ENCODE measurements around the gene TMEM200B. TPM values are rescaled to one million over a fixed set of nuclear protein-coding genes. Genes with fewer than 3 reads are reported as not detected.

Gene TMEM200B
- total and polyA plus RNA-seq, 2 of the 4 experiments (the other 2 are of a cell fraction), result 4.8 to 6.2 TPM

GRCh38 chr1:29084196-29084521 is 39.5 kb downstream of the TMEM200B start:
- no peak overlapping the region for H3K18ac ChIP-seq (ENCODE audit: low read depth, low read length)
- no peak overlapping the region for H3K14ac ChIP-seq (replicated peaks; ENCODE audit: low read depth, low read length)
- CTCF ChIA-PET, result no interaction called here
- H3K79me1 ChIP-seq (ENCODE audit: low read depth in 1 of 2, low read length in 2 of 2), result no peaks in the 10 kb centered on the region
- BruUV-seq (replicated peaks), result no TSS peak
- no peak overlapping the region for H3K4ac ChIP-seq (ENCODE audit: low read depth, low read length)
- no peak overlapping the region for H3K56ac ChIP-seq (ENCODE audit: extremely low read depth, insufficient read depth, low read length)
- H2AFZ ChIP-seq (replicated peaks; ENCODE audit: low read length, poor library complexity), result no peak overlapping the region
- no peak overlapping the region for H2BK20ac ChIP-seq (ENCODE audit: low read depth, low read length)
- ATAC-seq (ENCODE audit: low read depth) (no peak), DNase-seq (no peak)
- dilution Hi-C loops (cut with HindIII; ENCODE audit: low sequenced_read_pairs, unreplicated experiment), result no loop called here
- no peaks in the 10 kb centered on the region for H3K9me3 ChIP-seq (ENCODE audit: control insufficient read depth, insufficient read depth, low read length)
- no peaks in the 10 kb centered on the region for H3K4me1 ChIP-seq (ENCODE audit: control insufficient read depth, insufficient read depth, low read length)
- H3K4me2 ChIP-seq (ENCODE audit: low read depth, low read length), result no peak overlapping the region
- no peak overlapping the region for H4K5ac ChIP-seq (ENCODE audit: low read depth, low read length)
- no peak overlapping the region for H2AK9ac ChIP-seq (replicated peaks; ENCODE audit: low read depth, low read length, poor library complexity)
- H4K8ac ChIP-seq (ENCODE audit: low read depth in 2 of 2, low read length in 2 of 2), result no peak overlapping the region
- H3K36me3 ChIP-seq (ENCODE audit: control insufficient read depth, insufficient read depth, low read length), result no peaks in the 10 kb centered on the region
- no peak overlapping the region for H3K27ac ChIP-seq (ENCODE audit: insufficient read depth, low read length)
- H3K23ac ChIP-seq (ENCODE audit: low read depth, low read length), result no peak overlapping the region
- no peaks in the 10 kb centered on the region for H3K9me1 ChIP-seq (ENCODE audit: insufficient read depth, low read length)
- no peak overlapping the region for H4K91ac ChIP-seq (ENCODE audit: insufficient read depth, low read depth, low read length)
- no peak overlapping the region for H2BK15ac ChIP-seq (ENCODE audit: low read depth, low read length)
- POLR2A ChIA-PET (ENCODE audit: unreplicated experiment), result no interaction called here
- H3K27me3 ChIP-seq (ENCODE audit: control insufficient read depth, insufficient read depth, low read length), result no peaks in the 10 kb centered on the region
- no peak overlapping the region for H2AK5ac ChIP-seq (ENCODE audit: low read depth, low read length)
- intact Hi-C loops (cut with micrococcal nuclease), result no loop called here
- no CpG with 5 or more reads among the region's 2 CpGs for WGBS, 2 experiments (ENCODE audit: extremely low coverage in 2 of 2, insufficient read length in 1 of 2)
- H3K9ac ChIP-seq (ENCODE audit: low read depth, low read length), result no peak overlapping the region
- H2BK120ac ChIP-seq (ENCODE audit: low read depth, low read length), result no peak overlapping the region
- in situ Hi-C loops (cut with MboI; ENCODE audit: low sequenced_read_pairs), result no loop called here
- H2BK5ac ChIP-seq (ENCODE audit: low read depth, low read length, poor library complexity, severe bottlenecking), result no peak overlapping the region
- no peak for TF ChIP-seq MAFK (IDR thresholded peaks at IDR 0.05; ENCODE audit: low read depth, low read length)
- H4K20me1 ChIP-seq (ENCODE audit: insufficient read depth, low read length), result no peaks in the 10 kb centered on the region
- H3K4me3 ChIP-seq (ENCODE audit: insufficient read depth, low read depth, low read length), result no peak overlapping the region

Data from IMR-90 (cell line).